Central memory CD8-positive, alpha-beta T cell (primary cell): ENCODE results near the gene SRSF4.

Experiments used
- ATAC-seq: fragments of 150-1000 bp; cut with Tn5 transposase; replicated peaks from 2 replicates; pipeline ENCODE4 v1.10.0; 2022; ENCODE audit warnings: mild to moderate bottlenecking, moderate FRiP score, moderate number of reproducible peaks; ENCODE audit not compliant: poor library complexity, severe bottlenecking; ENCODE audit errors: extremely low read depth
- DNase-seq, 2 donors: peaks; one replicate each; pipeline ENCODE4 v3.0.0; 2021; ENCODE audit warnings: low spot score in 2 of 2
- H3K27ac Mint-ChIP-seq: one replicate; pipeline ENCODE4 v1.8.0; 2022; ENCODE audit warnings: low read depth, mild to moderate bottlenecking, moderate library complexity, mixed read lengths
- H3K27me3 Mint-ChIP-seq: one replicate; pipeline ENCODE4 v1.8.0; 2022; ENCODE audit warnings: mixed read lengths
- H3K36me3 Mint-ChIP-seq: one replicate; pipeline ENCODE4 v1.8.0; 2022; ENCODE audit warnings: mild to moderate bottlenecking, moderate library complexity, mixed read lengths; ENCODE audit not compliant: insufficient read depth
- H3K4me1 Mint-ChIP-seq: one replicate; pipeline ENCODE4 v1.8.0; 2022; ENCODE audit warnings: mixed read lengths
- H3K4me3 Mint-ChIP-seq: one replicate; pipeline ENCODE4 v1.8.0; 2022; ENCODE audit warnings: mild to moderate bottlenecking, moderate library complexity, mixed read lengths
- H3K9me3 Mint-ChIP-seq: one replicate; pipeline ENCODE4 v1.8.0; 2022; ENCODE audit warnings: mixed read lengths

SRSF4 gene

DNA sequence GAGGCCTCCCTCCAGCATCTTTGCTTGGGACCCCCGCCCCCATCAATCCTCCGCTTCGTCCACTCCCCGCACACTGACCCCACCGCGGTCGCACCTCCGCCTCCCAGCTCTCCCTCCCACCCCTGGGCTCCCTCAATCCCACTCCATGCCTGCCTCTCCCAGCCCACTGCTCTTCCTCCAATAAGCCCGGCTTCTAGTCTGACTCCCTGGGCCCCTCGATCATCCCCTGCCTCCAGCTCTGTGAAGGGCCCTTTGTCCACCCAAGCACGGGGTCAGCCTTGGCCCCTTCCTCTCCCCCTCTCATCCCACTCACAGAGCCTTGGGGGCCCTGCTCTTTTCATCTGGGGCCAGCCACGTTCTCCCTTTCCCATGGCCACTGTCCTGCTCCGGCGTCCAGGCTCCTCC, 56.5 kb downstream of the SRSF4 start:
- no peaks in the 10 kb centered on the region for H3K9me3 Mint-ChIP-seq

DNA sequence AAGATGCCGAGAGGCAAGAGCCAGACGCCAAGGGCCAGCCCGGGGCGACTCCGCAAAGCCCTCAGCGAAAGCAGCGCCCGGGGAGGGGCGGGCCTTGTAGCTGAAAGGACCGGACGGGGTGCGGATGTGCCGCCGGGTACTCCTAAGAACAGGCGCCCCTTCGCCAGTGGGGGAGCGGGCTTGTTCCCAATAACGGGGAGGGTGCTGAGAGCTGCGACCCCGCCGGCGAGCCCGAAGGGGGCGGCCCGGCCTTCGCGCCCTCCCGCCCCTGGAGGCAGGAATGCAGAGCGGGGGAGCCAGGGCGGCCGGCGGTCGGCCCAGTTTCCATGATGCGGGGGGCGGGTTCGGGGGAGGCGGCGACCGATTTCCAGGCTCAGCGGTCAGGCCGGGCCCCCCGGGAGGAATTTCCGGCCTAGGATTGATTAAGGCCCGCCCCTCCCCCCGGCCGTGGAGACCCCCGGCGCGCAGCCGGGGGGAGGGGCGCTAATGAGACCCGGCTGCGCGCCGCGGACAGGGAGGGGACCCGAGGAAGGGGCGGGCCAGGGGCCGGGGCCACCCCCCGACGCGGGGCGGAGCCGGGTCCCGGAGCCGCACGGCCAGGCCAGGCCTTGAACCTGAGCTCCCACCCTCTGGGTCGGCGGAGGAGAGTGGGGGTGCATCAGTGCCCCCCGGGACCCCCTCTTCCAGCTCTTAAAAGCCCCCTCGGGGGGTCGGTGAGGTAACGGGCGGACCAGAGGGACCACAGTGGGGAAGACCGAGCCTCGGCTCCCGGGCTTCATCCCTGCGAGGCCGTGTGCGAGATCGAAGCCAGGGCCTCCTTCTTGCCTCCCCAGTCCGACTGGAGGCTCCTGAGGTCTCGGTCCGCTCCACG, 57.1 kb downstream of the SRSF4 start:
- H3K4me3 Mint-ChIP-seq = peak overlapping the region; percentile 81
- peaks cover 16% of the 10 kb centered on the region for H3K4me1 Mint-ChIP-seq
- ATAC-seq (peak; percentile 38), DNase-seq (peak; percentile 22 to 31)
- H3K36me3 Mint-ChIP-seq = peaks cover 18% of the 10 kb centered on the region
- no peaks in the 10 kb centered on the region for H3K9me3 Mint-ChIP-seq
- peaks cover 18% of the 10 kb centered on the region for H3K27me3 Mint-ChIP-seq
- no peak overlapping the region for H3K27ac Mint-ChIP-seq

More for the DNA sequence above, 56.5 kb downstream of the SRSF4 start:
- DNase-seq = no peak
- Mint-ChIP-seq H3K4me3 (peak overlapping the region; percentile 81), H3K27me3 (peaks cover 24% of the 10 kb centered on the region), H3K36me3 (peaks cover 15% of the 10 kb centered on the region), H3K27ac (peak overlapping the region; percentile 47), H3K4me1 (peaks cover 16% of the 10 kb centered on the region)
- ATAC-seq = no peak

DNA sequence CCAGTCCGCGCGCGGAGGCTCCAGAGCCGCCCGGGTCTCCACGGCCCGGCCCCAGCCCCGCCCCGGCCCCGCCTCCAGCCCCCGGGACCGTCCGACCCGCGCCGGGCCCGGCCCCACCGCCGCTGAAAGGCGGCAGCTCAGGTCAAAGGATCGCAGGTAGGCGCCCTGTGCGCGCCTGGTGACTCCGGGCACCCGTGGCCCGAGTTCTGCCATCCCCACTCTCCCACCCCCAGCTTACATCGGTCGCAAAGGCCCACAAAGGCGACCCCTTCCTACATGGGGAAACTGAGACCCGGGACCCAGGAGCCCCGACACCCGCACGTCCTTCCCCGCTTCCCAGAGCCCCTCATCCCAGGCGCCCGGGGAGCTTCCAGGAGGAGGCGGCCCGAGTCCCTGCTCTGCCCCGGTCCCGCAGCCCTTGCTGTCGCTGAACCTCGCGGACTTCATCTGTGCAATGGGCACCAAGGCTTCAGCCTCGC, 57.8 kb downstream of the SRSF4 start, which contains the start of gene TMEM200B:
Gene TMEM200B (minus strand): TSS at position 17 of the 479 bp plus-strand sequence. CDS start 2,075 bp downstream, outside the sequence.
- no peak within 1 kb of the TSS for H3K27ac Mint-ChIP-seq
- DNase-seq (no peak), ATAC-seq (no peak)
- no peaks in the 10 kb centered on the region for H3K9me3 Mint-ChIP-seq
- H3K4me3 Mint-ChIP-seq = peak within 1 kb of the TSS; percentile 81
- peaks cover 15% of the 10 kb centered on the region for H3K27me3 Mint-ChIP-seq
- peaks cover 22% of the 10 kb centered on the region for H3K36me3 Mint-ChIP-seq
- H3K4me1 Mint-ChIP-seq = peaks cover 19% of the 10 kb centered on the region

DNA sequence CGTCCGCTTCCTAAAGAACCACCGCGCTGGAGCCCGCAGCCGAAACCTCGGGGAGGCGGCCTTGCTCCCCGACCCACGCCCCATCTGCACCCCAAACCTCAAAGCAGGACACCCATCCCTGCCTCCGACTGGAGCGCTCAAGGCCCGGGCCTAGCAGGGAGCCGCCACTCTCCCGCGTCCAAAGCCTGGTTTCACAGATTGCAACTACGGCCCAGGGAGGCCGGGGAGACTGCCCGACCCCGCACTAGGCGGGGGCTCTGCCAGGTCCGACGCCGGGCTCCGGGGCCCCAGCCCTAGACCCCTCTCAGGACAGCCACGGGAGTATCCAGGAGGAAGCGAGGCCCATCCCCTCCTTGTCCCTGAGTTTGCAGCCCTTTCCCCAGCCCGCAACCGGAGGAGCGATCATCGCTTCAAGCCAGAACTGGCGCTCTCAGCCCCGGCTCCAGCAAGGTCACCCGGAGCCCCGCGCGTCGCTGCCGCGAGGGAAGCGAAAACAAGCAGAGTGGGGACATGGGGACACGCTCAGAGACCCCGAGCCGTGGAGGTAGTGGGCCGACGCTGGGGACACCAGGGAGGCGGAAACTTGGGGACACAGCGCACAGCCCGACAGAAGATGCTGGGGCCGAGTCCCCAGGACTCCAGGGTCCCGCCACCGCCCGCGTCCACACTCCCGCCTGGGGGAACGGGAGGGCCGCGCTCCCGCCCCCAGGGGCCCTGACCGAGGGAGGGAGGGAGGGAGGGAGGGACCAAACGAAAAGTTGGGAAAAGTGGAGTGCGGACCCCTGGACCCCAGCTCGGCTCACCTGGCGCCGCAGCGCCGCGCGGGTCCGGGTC, 58.4 kb downstream of the SRSF4 start:
- H3K27ac Mint-ChIP-seq = no peak overlapping the region
- peaks cover 27% of the 10 kb centered on the region for H3K36me3 Mint-ChIP-seq
- H3K4me3 Mint-ChIP-seq = peak overlapping the region; percentile 70
- peaks cover 15% of the 10 kb centered on the region for H3K27me3 Mint-ChIP-seq
- no peaks in the 10 kb centered on the region for H3K9me3 Mint-ChIP-seq
- peaks cover 24% of the 10 kb centered on the region for H3K4me1 Mint-ChIP-seq
- DNase-seq = no peak
- no peak for ATAC-seq

DNA sequence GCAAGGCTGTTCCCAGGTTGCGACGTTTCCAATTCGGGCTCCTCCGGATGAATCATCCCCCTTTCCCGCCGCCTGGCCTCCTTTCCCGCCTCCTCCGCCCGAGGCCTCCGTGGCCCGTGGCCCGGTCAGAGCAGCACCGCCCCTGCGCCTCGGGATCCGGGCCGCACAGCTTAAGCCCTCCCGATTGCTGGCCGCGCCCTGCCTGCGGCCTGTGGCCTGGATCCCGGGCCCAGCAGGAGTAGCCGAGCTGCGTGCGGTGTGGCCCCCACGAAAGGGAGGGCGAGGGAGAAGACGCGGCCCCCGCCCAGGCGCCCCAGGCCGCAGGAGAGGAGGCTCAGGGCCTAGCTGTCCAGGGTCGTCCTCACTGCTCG, 59.0 kb downstream of the SRSF4 start:
- no peak for DNase-seq

DNA sequence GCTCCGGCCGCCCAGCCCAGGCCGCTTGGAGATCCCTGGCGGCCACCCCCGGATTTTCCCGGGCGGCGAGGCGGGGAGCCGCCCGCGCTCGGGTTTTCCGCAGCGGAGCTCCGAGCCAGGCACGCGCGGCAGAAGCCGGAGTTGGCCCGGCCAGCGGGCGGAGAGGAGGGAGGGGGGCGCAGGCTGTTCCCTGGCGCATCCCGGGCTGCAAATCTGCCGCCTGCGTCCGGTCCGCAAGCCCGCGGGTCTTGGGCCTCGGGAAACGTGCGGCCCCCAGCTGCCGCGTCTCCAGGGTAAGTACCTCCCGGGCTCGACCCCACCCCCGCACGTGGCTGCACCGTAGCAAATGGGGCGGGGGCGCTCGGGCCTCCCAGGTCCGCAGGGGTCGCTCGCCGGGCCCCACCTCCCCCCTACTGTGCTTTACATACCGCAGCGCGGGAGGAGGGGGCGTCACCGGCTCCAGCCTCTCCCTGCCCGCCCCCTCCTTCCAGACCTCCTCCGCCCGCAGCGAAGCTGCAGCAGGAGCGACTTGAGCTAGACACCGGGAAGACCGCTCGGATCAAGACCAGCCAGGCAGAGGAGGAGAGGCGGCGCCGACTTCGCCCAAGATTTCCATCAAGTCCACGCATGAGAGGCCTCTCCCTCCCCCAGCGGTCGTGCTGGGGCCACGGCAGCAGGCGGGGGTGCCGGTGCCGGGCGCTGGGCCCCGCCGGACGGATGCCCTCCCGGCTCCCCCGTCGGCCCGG, 59.6 kb downstream of the SRSF4 start:
- Mint-ChIP-seq H3K36me3 (peaks cover 36% of the 10 kb centered on the region), H3K4me1 (peaks cover 24% of the 10 kb centered on the region), H3K9me3 (no peaks in the 10 kb centered on the region), H3K4me3 (peak overlapping the region; percentile 70), H3K27me3 (peaks cover 15% of the 10 kb centered on the region), H3K27ac (no peak overlapping the region)
- ATAC-seq (no peak), DNase-seq (no peak)

More for the DNA sequence above, 59.0 kb downstream of the SRSF4 start:
- Mint-ChIP-seq H3K36me3 (peaks cover 30% of the 10 kb centered on the region), H3K4me3 (peak overlapping the region; percentile 70), H3K4me1 (peaks cover 24% of the 10 kb centered on the region), H3K27ac (no peak overlapping the region), H3K9me3 (no peaks in the 10 kb centered on the region), H3K27me3 (peaks cover 15% of the 10 kb centered on the region)
- no peak for ATAC-seq

DNA sequence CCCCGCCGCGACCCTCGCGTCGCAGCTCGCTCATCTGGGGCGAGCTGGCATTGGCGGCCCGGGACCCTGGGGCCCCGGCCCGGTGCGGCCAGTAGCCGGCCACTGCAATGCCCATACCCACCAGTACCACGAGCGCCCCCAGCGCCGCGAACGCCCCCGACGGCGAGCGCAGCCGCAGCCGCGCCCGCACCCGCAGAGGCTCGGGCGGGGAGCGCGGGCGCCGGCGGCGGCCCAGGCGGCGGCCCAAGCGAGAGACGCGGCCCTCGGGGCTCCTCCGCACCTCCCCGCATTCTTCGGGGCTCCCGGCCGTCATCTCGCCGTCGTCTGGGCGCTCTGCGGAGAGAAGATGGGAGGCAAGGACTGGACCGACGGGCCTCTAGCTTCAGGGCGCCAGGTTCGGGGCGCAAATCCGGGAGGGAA, 60.2 kb downstream of the SRSF4 start:
- no peak overlapping the region for H3K27ac Mint-ChIP-seq
- H3K36me3 Mint-ChIP-seq = peaks cover 40% of the 10 kb centered on the region
- ATAC-seq = peak; percentile 7
- no peak for DNase-seq
- no peaks in the 10 kb centered on the region for H3K9me3 Mint-ChIP-seq
- no peak overlapping the region for H3K4me3 Mint-ChIP-seq
- H3K4me1 Mint-ChIP-seq = peaks cover 24% of the 10 kb centered on the region
- peaks cover 15% of the 10 kb centered on the region for H3K27me3 Mint-ChIP-seq

DNA sequence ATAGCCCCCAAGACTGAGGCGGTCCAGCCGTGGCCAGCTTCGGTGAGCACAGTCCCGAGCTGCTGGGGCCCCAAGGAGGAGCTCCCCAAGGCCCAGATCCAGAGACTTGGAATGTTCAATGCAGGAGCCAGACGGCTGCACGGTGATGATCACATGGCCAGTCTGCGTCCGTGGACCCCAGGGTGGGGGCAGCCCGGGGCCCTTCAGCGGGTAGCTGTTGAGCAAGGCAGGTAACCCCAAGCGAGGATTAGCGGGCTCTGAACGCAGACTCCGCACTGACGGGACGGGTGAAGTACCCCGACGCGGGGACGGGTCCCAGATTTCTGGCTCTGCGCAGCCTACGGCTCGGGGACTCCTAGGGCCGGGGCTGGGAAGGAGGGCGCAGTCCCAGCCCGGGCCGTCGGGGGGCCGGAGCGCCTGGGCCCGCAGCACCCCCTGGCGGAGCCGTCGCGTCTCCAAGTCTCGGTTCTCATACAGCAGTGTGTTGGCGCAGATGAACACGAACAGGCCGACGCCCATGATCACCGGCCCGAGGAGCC, 60.7 kb downstream of the SRSF4 start:
- no peak overlapping the region for H3K4me3 Mint-ChIP-seq
- H3K36me3 Mint-ChIP-seq = peaks cover 45% of the 10 kb centered on the region
- DNase-seq (peak; percentile 54 to 55), ATAC-seq (peak; percentile 78)
- H3K27me3 Mint-ChIP-seq = peaks cover 12% of the 10 kb centered on the region
- H3K4me1 Mint-ChIP-seq = peaks cover 23% of the 10 kb centered on the region
- no peaks in the 10 kb centered on the region for H3K9me3 Mint-ChIP-seq
- H3K27ac Mint-ChIP-seq = no peak overlapping the region

DNA sequence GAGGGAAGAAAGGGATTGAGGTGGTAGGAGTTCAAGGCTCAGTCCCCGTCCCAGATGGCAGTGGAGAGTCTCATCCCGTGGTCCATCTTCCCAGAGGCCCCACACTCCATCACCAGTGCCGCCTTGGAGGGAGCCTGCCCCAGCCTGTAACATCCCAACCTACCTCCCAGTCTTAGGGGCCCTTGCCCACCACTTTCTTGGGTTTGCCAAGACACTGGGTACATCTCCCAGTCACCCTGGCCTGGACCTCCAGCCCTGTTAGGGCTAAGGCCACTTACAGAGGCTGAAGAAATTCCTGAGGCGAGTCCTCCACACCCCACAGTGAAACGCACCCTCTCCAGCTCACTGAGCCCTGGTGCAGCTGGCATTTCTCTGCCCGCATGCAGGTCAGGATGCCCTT, 61.3 kb downstream of the SRSF4 start:
- peaks cover 47% of the 10 kb centered on the region for H3K36me3 Mint-ChIP-seq
- H3K9me3 Mint-ChIP-seq = no peaks in the 10 kb centered on the region
- peaks cover 17% of the 10 kb centered on the region for H3K4me1 Mint-ChIP-seq
- peaks cover 5% of the 10 kb centered on the region for H3K27me3 Mint-ChIP-seq
- no peak overlapping the region for H3K4me3 Mint-ChIP-seq
- no peak for ATAC-seq
- H3K27ac Mint-ChIP-seq = no peak overlapping the region
- no peak for DNase-seq

DNA sequence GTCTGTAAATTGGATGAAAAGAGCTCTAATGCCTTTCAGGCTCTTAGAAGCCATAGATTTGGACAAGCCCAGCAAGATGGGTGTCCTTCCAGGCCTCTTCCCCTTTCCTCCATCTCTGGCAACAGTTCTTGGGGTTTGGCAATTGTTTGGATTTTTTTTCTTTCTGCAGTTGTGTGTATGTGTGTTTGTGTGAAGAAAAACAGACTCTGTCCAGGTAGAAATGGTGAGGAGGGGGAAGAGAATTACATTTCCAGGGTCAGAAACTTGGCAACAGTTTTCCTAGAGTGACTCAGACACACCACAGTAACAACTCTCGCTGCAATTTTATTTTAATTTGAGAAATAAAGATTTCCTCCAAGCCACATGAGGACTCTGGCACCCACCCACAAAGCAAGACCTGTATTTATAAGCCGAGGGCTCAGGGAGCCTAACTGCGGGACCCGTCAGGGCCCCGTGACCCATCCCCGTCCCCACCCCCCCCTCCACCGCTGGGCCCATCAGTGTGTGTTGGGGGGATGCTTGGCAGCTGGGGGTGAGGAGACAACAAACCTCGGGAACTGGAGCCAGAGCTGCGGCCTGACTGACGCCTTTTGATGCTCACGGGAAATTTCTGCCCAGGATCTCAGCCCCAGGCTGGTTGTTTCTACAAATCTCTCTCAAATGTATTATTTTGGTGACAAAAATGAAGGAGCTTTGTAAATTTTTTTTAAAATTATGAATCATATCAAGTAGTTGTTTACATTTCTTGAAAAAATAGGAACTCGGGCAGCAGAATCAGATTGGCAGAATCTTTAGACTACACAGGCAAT, 62.4 kb downstream of the SRSF4 start:
- peak overlapping the region; percentile 29 for H3K27ac Mint-ChIP-seq
- peaks cover 52% of the 10 kb centered on the region for H3K36me3 Mint-ChIP-seq
- no peaks in the 10 kb centered on the region for H3K27me3 Mint-ChIP-seq
- H3K4me3 Mint-ChIP-seq = no peak overlapping the region
- no peak for ATAC-seq
- no peak for DNase-seq
- H3K4me1 Mint-ChIP-seq = peaks cover 14% of the 10 kb centered on the region
- H3K9me3 Mint-ChIP-seq = no peaks in the 10 kb centered on the region

DNA sequence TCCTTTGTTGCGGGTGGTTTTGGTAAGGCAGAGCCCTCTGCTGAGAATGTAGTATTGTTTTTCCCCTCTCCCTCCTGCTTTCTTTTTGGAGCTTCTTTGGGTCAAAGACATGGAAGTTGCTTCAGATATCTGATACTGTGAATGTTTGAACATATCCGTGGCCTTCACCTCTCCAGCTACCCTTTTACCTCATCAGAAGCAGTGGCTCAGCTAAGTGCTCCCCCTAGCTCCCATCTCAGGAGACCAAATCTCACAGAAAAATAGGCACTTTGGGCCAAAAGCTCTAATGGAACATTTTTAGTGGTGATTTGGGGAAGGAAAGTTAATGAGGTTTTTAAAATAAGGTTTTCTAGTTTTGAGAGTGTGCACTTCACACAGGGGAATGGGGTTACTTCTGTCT, 64.3 kb downstream of the SRSF4 start:
- DNase-seq (no peak), ATAC-seq (no peak)
- H3K36me3 Mint-ChIP-seq = peaks cover 70% of the 10 kb centered on the region
- no peak overlapping the region for H3K4me3 Mint-ChIP-seq
- H3K27me3 Mint-ChIP-seq = no peaks in the 10 kb centered on the region
- no peaks in the 10 kb centered on the region for H3K9me3 Mint-ChIP-seq
- H3K4me1 Mint-ChIP-seq = peaks cover 13% of the 10 kb centered on the region
- H3K27ac Mint-ChIP-seq = no peak overlapping the region
